GM19463 (cell line): ENCODE results near the gene DACT2.
"Not testable (repeated sequence)": the region's sequence is repeated elsewhere in the genome, so short reads cannot be mapped to it uniquely, and the experiment has no call there.

Source experiments
- ATAC-seq: cut with Tn5 transposase; IDR thresholded peaks from one replicate; pipeline ENCODE4 v1.9.1; 2021; ENCODE audit warnings: mild to moderate bottlenecking, moderate library complexity; ENCODE audit not compliant: unreplicated experiment

The DACT2 gene

GRCh38 chr6:168328086-168328485 lies 8.5 kb upstream of the DACT2 start:
- no peak for ATAC-seq

GRCh38 chr6:168326294-168327261 lies 7.0 kb upstream of the DACT2 start:
- ATAC-seq, result no peak

GRCh38 chr6:168322966-168323365 lies 3.4 kb upstream of the DACT2 start:
- no peak for ATAC-seq

GRCh38 chr6:168320634-168321033 lies 1.1 kb upstream of the DACT2 start:
- ATAC-seq, result no peak

- no peak for ATAC-seq
These were observed 848 bp downstream of the DACT2 start for GRCh38 chr6:168318579-168319278.

- no peak for ATAC-seq
These were observed 1.5 kb downstream of the DACT2 start for GRCh38 chr6:168318090-168318489.

GRCh38 chr6:168315596-168315995 lies 4.0 kb downstream of the DACT2 start:
- no peak for ATAC-seq

GRCh38 chr6:168314948-168315347 lies 4.6 kb downstream of the DACT2 start:
- no peak for ATAC-seq

- ATAC-seq, result no peak
These were observed 5.6 kb downstream of the DACT2 start for GRCh38 chr6:168314021-168314420.

GRCh38 chr6:168313431-168314011 lies 6.1 kb downstream of the DACT2 start:
- no peak for ATAC-seq

- ATAC-seq, result not testable (repeated sequence)
These were observed 7.5 kb downstream of the DACT2 start for GRCh38 chr6:168312125-168312507.

GRCh38 chr6:168311410-168312124 lies 8.0 kb downstream of the DACT2 start:
- no peak for ATAC-seq

- ATAC-seq, result no peak
These were observed 8.6 kb downstream of the DACT2 start for GRCh38 chr6:168310945-168311344.

- ATAC-seq, result no peak
These were observed 9.2 kb downstream of the DACT2 start for GRCh38 chr6:168310403-168310802.

- no peak for ATAC-seq
These were observed 9.6 kb downstream of the DACT2 start for GRCh38 chr6:168309997-168310396.

- ATAC-seq, result no peak
These were observed 10.4 kb downstream of the DACT2 start for GRCh38 chr6:168309183-168309582.

- no peak for ATAC-seq
These were observed 11.0 kb downstream of the DACT2 start for GRCh38 chr6:168308390-168309144.

GRCh38 chr6:168307695-168308021 lies 11.9 kb downstream of the DACT2 start:
- ATAC-seq, result no peak

- ATAC-seq, result no peak
These were observed 12.4 kb downstream of the DACT2 start for GRCh38 chr6:168307015-168307694.

GRCh38 chr6:168305863-168306262 lies 13.7 kb downstream of the DACT2 start:
- ATAC-seq, result no peak
